Panc1 (cell line): ENCODE data around the gene ZNF784. TPM values are rescaled to one million over a fixed set of nuclear protein-coding genes. Genes with fewer than 3 reads are reported as not detected.
A peak's percentile ranks its signal among the peaks of the same experiment; 100 is the strongest.

Source experiments
- ATAC-seq: fragments of 200-7000 bp; cut with Tn5 transposase; 2 replicates; pipeline ENCODE4 v1.9.1; 2020; ENCODE audit warnings: mild to moderate bottlenecking, moderate library complexity
- BruUV-seq: library from RNA; stranded (reverse); fragments of 400-500 nt; replicated peaks from 2 replicates; lab custom pipeline; 2021; lab: Mats Ljungman, UMichigan
- CTCF ChIA-PET: fragments of 300-600 bp; sonication (Branson Sonifier 250); formaldehyde crosslinking; loops from one replicate; lab custom pipeline; 2022; ENCODE audit warnings: antibody characterized with exemption; lab: Charles Lee
- POLR2A ChIA-PET: fragments of 300-600 bp; sonication (Branson Sonifier 250); formaldehyde crosslinking; loops from one replicate; lab custom pipeline; 2022; ENCODE audit warnings: antibody characterized with exemption; lab: Charles Lee
- DNase-seq: peaks from one replicate; pipeline ENCODE4 v3.0.0-alpha.2; 2010; ENCODE audit warnings: low read depth, low spot score
- H3K27ac ChIP-seq: 2 replicates; pipeline ENCODE4 v1.5.1; 2011; ENCODE audit warnings: mild to moderate bottlenecking, low read length, inconsistent platforms
- H3K27me3 ChIP-seq: fragments of 200-500 bp; sonication (Bioruptor generic); 2 replicates; pipeline ENCODE4 v1.6.0; 2014; ENCODE audit warnings: low read length, inconsistent platforms; ENCODE audit not compliant: control insufficient read depth, insufficient read depth
- H3K36me3 ChIP-seq: fragments of 200-500 bp; sonication (Bioruptor generic); 2 replicates; pipeline ENCODE4 v1.5.1; 2014; ENCODE audit warnings: inconsistent platforms, mild to moderate bottlenecking, low read length, moderate library complexity; ENCODE audit not compliant: control insufficient read depth, insufficient read depth
- H3K4me1 ChIP-seq: 2 replicates; pipeline ENCODE4 v1.5.1; 2011; ENCODE audit warnings: inconsistent platforms, mild to moderate bottlenecking, low read length, moderate library complexity; ENCODE audit not compliant: control insufficient read depth, insufficient read depth
- H3K4me3 ChIP-seq, 2 experiments: 2 replicates each; pipeline ENCODE4 v1.5.1; 2011 to 2012; ENCODE audit warnings: low read depth in 2 of 2, low read length in 2 of 2, mild to moderate bottlenecking in 2 of 2, inconsistent platforms in 1 of 2, moderate library complexity in 1 of 2
- H3K9me3 ChIP-seq: fragments of 200-500 bp; sonication (Bioruptor generic); 2 replicates; pipeline ENCODE4 v1.5.1; 2014; ENCODE audit warnings: low read depth, mild to moderate bottlenecking, inconsistent platforms, low read length, moderate library complexity; ENCODE audit not compliant: control insufficient read depth, insufficient read depth
- POLR2AphosphoS5 ChIP-seq: IDR thresholded peaks from 2 replicates; pipeline ENCODE4 v1.6.1; 2012; ENCODE audit warnings: mild to moderate bottlenecking, low read depth, low read length, moderate library complexity
- SIN3A ChIP-seq: IDR thresholded peaks from 2 replicates; pipeline ENCODE4 v1.6.1; 2012; ENCODE audit warnings: low read depth, mild to moderate bottlenecking, low read length, moderate library complexity, borderline replicate concordance; ENCODE audit not compliant: insufficient read depth
- TCF7L2 ChIP-seq: IDR thresholded peaks from 2 replicates; pipeline ENCODE4 v1.6.1; 2011; ENCODE audit warnings: mild to moderate bottlenecking, low read depth, low read length, inconsistent platforms
- in situ Hi-C: cut with HindIII; loops from 2 replicates; pipeline ENCODE4 v1.10.0; 2016; ENCODE audit warnings: low sequenced_read_pairs, low pct_unique_long_range_greater_than_20kb
- intact Hi-C: fragments of 100-400 bp; cut with micrococcal nuclease; formaldehyde crosslinking; loops from one replicate; pipeline ENCODE4 v1.10.0; 2022; ENCODE audit not compliant: unreplicated experiment
- total RNA-seq: library from RNA; stranded (reverse); gene quantifications from one replicate; pipeline ENCODE4 v1.2.1, GENCODE V29; 2021; ENCODE audit not compliant: unreplicated experiment
- TF ChIP-seq, protein P1 (sequence below): fragments of 450-650 bp; IDR thresholded peaks from 2 replicates; pipeline ENCODE4 v1.5.1; 2017; ENCODE audit warnings: mild to moderate bottlenecking
- TF ChIP-seq, protein P2 (sequence below), 2 experiments: IDR thresholded peaks; 2 replicates each; pipeline ENCODE4 v1.6.1; 2011 to 2012; ENCODE audit warnings: low read depth in 2 of 2, control low read depth in 1 of 2, low read length in 1 of 2, mild to moderate bottlenecking in 1 of 2, moderate library complexity in 1 of 2; ENCODE audit not compliant: insufficient read depth in 1 of 2

ZNF784 gene
- total RNA-seq, 1 experiment from 2014 or later = 8.9 TPM

DNA sequence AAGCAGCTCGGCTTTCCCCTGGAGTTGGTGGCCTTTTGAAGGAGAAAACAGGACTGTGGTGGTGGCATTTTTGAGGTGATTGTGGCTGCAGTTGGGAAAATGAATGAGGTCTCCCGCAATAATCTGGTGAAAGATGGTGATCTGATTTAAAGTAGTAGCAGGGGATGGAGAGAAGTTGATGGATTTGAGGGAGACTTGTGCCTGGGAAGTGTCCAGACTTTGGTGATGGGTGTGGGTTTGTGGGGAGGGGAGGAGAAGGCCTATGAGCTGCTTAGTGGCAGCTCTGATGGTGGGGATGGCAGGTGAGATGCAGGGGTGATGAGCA lies 46.6 kb upstream of the ZNF784 start:
- ChIA-PET POLR2A (interaction anchor here (1.8 kb wide), 1 partner anchor 17 kb away, joined by 5 read pairs; the partner anchor contains the start of gene U2AF2), CTCF (interaction anchor here (1.0 kb wide), 1 partner anchor 17 kb away, joined by 3 read pairs; no protein-coding TSS in a partner anchor)
- ATAC-seq (no peak), DNase-seq (no peak)
- H3K27ac ChIP-seq = peak overlapping the region; percentile 96
- H3K27me3 ChIP-seq = no peaks in the 10 kb centered on the region
- no peak overlapping the region for H3K4me3 ChIP-seq
- H3K36me3 ChIP-seq = peaks cover 23% of the 10 kb centered on the region
- TF ChIP-seq TCF7L2 (no peak), POLR2AphosphoS5 (no peak), SIN3A (no peak)
- TF ChIP-seq, protein P1, sequence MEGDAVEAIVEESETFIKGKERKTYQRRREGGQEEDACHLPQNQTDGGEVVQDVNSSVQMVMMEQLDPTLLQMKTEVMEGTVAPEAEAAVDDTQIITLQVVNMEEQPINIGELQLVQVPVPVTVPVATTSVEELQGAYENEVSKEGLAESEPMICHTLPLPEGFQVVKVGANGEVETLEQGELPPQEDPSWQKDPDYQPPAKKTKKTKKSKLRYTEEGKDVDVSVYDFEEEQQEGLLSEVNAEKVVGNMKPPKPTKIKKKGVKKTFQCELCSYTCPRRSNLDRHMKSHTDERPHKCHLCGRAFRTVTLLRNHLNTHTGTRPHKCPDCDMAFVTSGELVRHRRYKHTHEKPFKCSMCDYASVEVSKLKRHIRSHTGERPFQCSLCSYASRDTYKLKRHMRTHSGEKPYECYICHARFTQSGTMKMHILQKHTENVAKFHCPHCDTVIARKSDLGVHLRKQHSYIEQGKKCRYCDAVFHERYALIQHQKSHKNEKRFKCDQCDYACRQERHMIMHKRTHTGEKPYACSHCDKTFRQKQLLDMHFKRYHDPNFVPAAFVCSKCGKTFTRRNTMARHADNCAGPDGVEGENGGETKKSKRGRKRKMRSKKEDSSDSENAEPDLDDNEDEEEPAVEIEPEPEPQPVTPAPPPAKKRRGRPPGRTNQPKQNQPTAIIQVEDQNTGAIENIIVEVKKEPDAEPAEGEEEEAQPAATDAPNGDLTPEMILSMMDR = no peak
- TF ChIP-seq, protein P2, sequence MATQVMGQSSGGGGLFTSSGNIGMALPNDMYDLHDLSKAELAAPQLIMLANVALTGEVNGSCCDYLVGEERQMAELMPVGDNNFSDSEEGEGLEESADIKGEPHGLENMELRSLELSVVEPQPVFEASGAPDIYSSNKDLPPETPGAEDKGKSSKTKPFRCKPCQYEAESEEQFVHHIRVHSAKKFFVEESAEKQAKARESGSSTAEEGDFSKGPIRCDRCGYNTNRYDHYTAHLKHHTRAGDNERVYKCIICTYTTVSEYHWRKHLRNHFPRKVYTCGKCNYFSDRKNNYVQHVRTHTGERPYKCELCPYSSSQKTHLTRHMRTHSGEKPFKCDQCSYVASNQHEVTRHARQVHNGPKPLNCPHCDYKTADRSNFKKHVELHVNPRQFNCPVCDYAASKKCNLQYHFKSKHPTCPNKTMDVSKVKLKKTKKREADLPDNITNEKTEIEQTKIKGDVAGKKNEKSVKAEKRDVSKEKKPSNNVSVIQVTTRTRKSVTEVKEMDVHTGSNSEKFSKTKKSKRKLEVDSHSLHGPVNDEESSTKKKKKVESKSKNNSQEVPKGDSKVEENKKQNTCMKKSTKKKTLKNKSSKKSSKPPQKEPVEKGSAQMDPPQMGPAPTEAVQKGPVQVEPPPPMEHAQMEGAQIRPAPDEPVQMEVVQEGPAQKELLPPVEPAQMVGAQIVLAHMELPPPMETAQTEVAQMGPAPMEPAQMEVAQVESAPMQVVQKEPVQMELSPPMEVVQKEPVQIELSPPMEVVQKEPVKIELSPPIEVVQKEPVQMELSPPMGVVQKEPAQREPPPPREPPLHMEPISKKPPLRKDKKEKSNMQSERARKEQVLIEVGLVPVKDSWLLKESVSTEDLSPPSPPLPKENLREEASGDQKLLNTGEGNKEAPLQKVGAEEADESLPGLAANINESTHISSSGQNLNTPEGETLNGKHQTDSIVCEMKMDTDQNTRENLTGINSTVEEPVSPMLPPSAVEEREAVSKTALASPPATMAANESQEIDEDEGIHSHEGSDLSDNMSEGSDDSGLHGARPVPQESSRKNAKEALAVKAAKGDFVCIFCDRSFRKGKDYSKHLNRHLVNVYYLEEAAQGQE (IDR thresholded peaks at IDR 0.05; ENCODE audit: insufficient read depth in 1 of 2, low read depth in 2 of 2, low read length in 1 of 2) = no peak
- peaks cover 80% of the 10 kb centered on the region for H3K4me1 ChIP-seq
- no peaks in the 10 kb centered on the region for H3K9me3 ChIP-seq
- no TSS peak for BruUV-seq
- in situ Hi-C loops = no loop called here
- intact Hi-C loops = no loop called here

DNA sequence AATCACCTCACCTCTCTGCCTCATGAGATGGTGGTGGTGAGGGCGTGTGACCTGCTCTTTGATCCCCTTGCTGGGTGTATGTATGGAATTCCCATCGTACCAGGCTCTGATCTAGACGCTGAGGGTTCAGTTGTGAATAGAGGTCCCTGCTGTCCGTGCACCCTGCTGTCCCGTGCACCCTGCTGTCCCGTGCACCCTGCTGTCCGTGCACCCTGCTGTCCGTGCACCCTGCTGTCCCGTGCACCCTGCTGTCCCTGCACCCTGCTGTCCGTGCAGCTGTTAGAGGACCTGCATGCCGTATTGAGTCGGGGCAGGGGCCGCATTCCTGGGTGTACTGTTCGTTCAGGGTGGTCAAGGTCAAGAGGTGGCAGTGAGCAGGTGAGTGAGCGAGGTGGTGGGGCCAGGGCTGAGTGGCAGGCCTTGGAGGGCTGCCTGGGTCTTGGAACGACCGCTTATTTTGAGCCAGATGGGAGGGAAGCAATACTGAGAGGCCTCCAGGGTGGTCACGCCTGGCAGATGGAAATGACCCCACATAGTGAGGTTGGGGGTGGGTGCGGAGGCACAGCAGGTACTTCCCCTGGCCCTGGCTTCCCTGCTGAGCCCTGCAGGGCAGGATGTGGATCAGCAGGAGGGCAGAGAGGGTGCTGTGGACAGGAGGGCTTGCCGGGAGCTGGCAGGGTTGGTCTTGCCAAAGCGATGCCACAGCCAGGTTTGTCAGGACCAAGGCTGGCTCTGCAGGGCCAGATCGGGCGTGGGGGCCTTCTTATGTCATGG lies 46.1 kb upstream of the ZNF784 start:
- ChIA-PET POLR2A (interaction anchor here (1.1 to 1.8 kb wide), 2 partner anchors 14 to 16 kb away, joined by 3 to 5 read pairs; partner anchors contain the start of gene U2AF2), CTCF (interaction anchor here (1.0 kb wide), 1 partner anchor 16 kb away, joined by 3 read pairs; no protein-coding TSS in a partner anchor)
- Histone ChIP-seq H3K27ac (peak overlapping the region; percentile 96), H3K27me3 (no peaks in the 10 kb centered on the region), H3K9me3 (no peaks in the 10 kb centered on the region), H3K4me1 (peaks cover 78% of the 10 kb centered on the region), H3K36me3 (peaks cover 20% of the 10 kb centered on the region), H3K4me3 (peak overlapping the region in 1 of 2 experiments; percentile 5; a peak in 1 of 4 replicates)
- DNase-seq (no peak), ATAC-seq (peak; percentile 86)
- BruUV-seq = no TSS peak
- TF ChIP-seq, protein P1 = no peak
- TF ChIP-seq, protein P2 (IDR thresholded peaks at IDR 0.05; ENCODE audit: insufficient read depth in 1 of 2, low read depth in 2 of 2, low read length in 1 of 2) = peak in 1 of 2 experiments; percentile 65; a peak in 1 of 4 replicates
- TF ChIP-seq SIN3A (no peak), POLR2AphosphoS5 (peak; percentile 85), TCF7L2 (peak; percentile 96)
- intact Hi-C loops (no loop called here), in situ Hi-C loops (no loop called here)
